K562 (cell line): ENCODE measurements around the gene TRIM36. TPM values are rescaled to one million over a fixed set of nuclear protein-coding genes. Genes with fewer than 3 reads are reported as not detected.

Experiments used
- ATAC-seq: fragments of 200-7000 bp; cut with Tn5 transposase; 3 replicates; pipeline ENCODE4 v1.9.1; 2020; ENCODE audit warnings: moderate library complexity
- BruUV-seq: library from RNA; stranded (reverse); fragments of 400-500 nt; replicated peaks from 2 replicates; lab custom pipeline; 2021; lab: Mats Ljungman, UMichigan
- CTCF ChIA-PET: fragments of 300-600 bp; formaldehyde crosslinking; extraction: SDS; loops from one replicate; lab custom pipeline; 2021; ENCODE audit warnings: low intra/inter-chr PET ratio; lab: Yijun Ruan, JAX
- POLR2A ChIA-PET: fragments of 300-600, 350-650 bp; sonication (Branson Sonifier 250); formaldehyde crosslinking; extraction: SDS; loops from one replicate; lab custom pipeline; 2021; ENCODE audit warnings: antibody characterized with exemption, inconsistent platforms; lab: Yijun Ruan, JAX
- DNase-seq, 4 experiments: peaks; one replicate each; pipeline versions ENCODE4 v3.0.0 to v3.0.0-alpha.2; 2011 to 2018; ENCODE audit warnings: low spot score in 3 of 4, mixed read lengths in 3 of 4; ENCODE audit errors: extremely low read depth in 1 of 4
- FAIRE-seq: peaks from 2 replicates; lab custom pipeline; 2011; peaks lifted over from hg19 to GRCh38; lab: Jason Lieb, UNC
- H2AFZ ChIP-seq: 2 replicates; pipeline ENCODE4 v1.6.0; 2011; ENCODE audit warnings: low read depth, low read length, control low read depth, inconsistent platforms
- H3K27ac ChIP-seq: fragments of 200-600 bp; 3 replicates; pipeline ENCODE4 v1.8.0; 2011; ENCODE audit warnings: low read depth, mild to moderate bottlenecking, control low read depth, inconsistent platforms, low read length, moderate library complexity, mixed read lengths; ENCODE audit errors: extremely low read depth
- H3K27me3 ChIP-seq, 2 experiments: fragments of 300-600 bp in 1 of 2; 2 replicates in 1 of 2; 3 replicates in 1 of 2; pipeline versions ENCODE4 v1.6.0 to v1.8.0; 2011; ENCODE audit warnings: inconsistent platforms in 2 of 2, low read length in 2 of 2, mild to moderate bottlenecking in 1 of 2, mixed read lengths in 1 of 2, moderate library complexity in 1 of 2; ENCODE audit not compliant: control insufficient read depth in 2 of 2, insufficient read depth in 2 of 2
- H3K36me3 ChIP-seq: fragments of 300-600 bp; 3 replicates; pipeline ENCODE4 v1.8.0; 2011; ENCODE audit warnings: mild to moderate bottlenecking, low read length, inconsistent platforms; ENCODE audit not compliant: control insufficient read depth, insufficient read depth
- H3K4me1 ChIP-seq, 2 experiments: fragments of 200-600 bp in 1 of 2; replicated peaks in 1 of 2; 2 replicates in 1 of 2; 3 replicates in 1 of 2; pipeline versions ENCODE4 v1.5.1 to v1.8.0; 2011; ENCODE audit warnings: inconsistent platforms in 2 of 2, low read length in 2 of 2, mild to moderate bottlenecking in 1 of 2, mixed read lengths in 1 of 2, moderate library complexity in 1 of 2; ENCODE audit not compliant: control insufficient read depth in 2 of 2, insufficient read depth in 2 of 2
- H3K4me2 ChIP-seq: 2 replicates; pipeline ENCODE4 v1.6.1; 2011; ENCODE audit warnings: low read length, control low read depth, inconsistent platforms, mixed read lengths; ENCODE audit not compliant: insufficient read depth
- H3K4me3 ChIP-seq: fragments of 200-600 bp; sonication (generic), shearing (Covaris generic); 2 replicates; pipeline ENCODE4 v1.5.1; 2016; ENCODE audit warnings: control low read depth, inconsistent platforms
- H3K79me2 ChIP-seq: fragments of 200-600 bp; 3 replicates; pipeline ENCODE4 v1.8.0; 2011; ENCODE audit warnings: low read length, inconsistent platforms; ENCODE audit not compliant: control insufficient read depth, insufficient read depth
- H3K9ac ChIP-seq, 2 experiments: 2 replicates each; pipeline versions ENCODE4 v1.6.0 to v1.6.1; 2011; ENCODE audit warnings: low read depth in 2 of 2, low read length in 2 of 2, control low read depth in 1 of 2, inconsistent platforms in 1 of 2, mild to moderate bottlenecking in 1 of 2, mixed read lengths in 1 of 2; ENCODE audit not compliant: insufficient read depth in 1 of 2
- H3K9me1 ChIP-seq: one replicate; pipeline ENCODE4 v1.6.0; 2011; ENCODE audit warnings: inconsistent platforms, mild to moderate bottlenecking, low read length, moderate library complexity; ENCODE audit not compliant: control insufficient read depth, insufficient read depth
- H3K9me3 ChIP-seq: replicated peaks from 2 replicates; pipeline ENCODE4 v1.5.1; 2011; ENCODE audit warnings: low read depth, low read length, inconsistent platforms; ENCODE audit not compliant: control insufficient read depth, insufficient read depth
- H4K20me1 ChIP-seq: replicated peaks from 2 replicates; pipeline ENCODE4 v1.6.1; 2011; ENCODE audit warnings: low read length, inconsistent platforms, mixed read lengths; ENCODE audit not compliant: control insufficient read depth, insufficient read depth
- AFF4 ChIP-seq: sonication (generic); formaldehyde crosslinking; IDR thresholded peaks from 2 replicates; pipeline ENCODE4 v1.8.0; 2023; ENCODE audit warnings: mild to moderate bottlenecking, missing genetic modification reagents
- IFI16 ChIP-seq: fragments of 250-450 bp; sonication (Bioruptor Pico); IDR thresholded peaks from 2 replicates; pipeline ENCODE4 v2.1.2; 2022; ENCODE audit warnings: mild to moderate bottlenecking, inconsistent platforms
- SFPQ ChIP-seq: fragments of 200-400 bp; formaldehyde crosslinking; IDR thresholded peaks from 2 replicates; pipeline ENCODE4 v1.6.1; 2017; ENCODE audit warnings: mild to moderate bottlenecking, low read depth, low read length, moderate library complexity
- ZBTB2 ChIP-seq: fragments of 450-650 bp; IDR thresholded peaks from 2 replicates; pipeline ENCODE4 v1.6.1; 2016; ENCODE audit warnings: antibody characterized with exemption
- ZNF778 ChIP-seq: fragments of 450-650 bp; formaldehyde crosslinking; IDR thresholded peaks from 2 replicates; pipeline ENCODE4 v1.4.0; 2020; ENCODE audit warnings: mild to moderate bottlenecking, moderate library complexity
- ZSCAN32 ChIP-seq: fragments of 450-650 bp; formaldehyde crosslinking; IDR thresholded peaks from 2 replicates; pipeline ENCODE4 v1.4.0; 2020; ENCODE audit warnings: mild to moderate bottlenecking, moderate library complexity
- in situ Hi-C: fragments of 300-500 bp; cut with MboI; formaldehyde crosslinking; loops from 4 replicates; pipeline ENCODE4 v1.15.0; 2018; ENCODE audit warnings: inconsistent platforms, mixed read lengths
- intact Hi-C: fragments of 100-400 bp; cut with micrococcal nuclease; formaldehyde crosslinking; loops from 2 replicates; pipeline ENCODE4 v1.14.2; 2022
- polyA plus RNA-seq, 8 experiments: library from polyadenylated mRNA; depleted of rRNA in 4 of 8; stranded (reverse) in 5 of 8; unstranded in 3 of 8; fragments of >200 nt; fragmentation: Nextera tagmentation in 2 of 8; fragmentation: Illumina TruSeq in 1 of 8; extraction: Ambion mirVana in 2 of 8; extraction: Trizol in 1 of 8; gene quantifications; 2 replicates each; pipeline versions ENCODE4 v1.2.1 to v1.2.3, GENCODE V29; 2011 to 2014; ENCODE audit warnings: inconsistent platforms in 1 of 8, missing spikeins in 1 of 8
- total RNA-seq, 7 experiments: library from RNA; depleted of rRNA in 6 of 7; stranded (reverse); fragments of >200 nt in 6 of 7; fragmentation: Illumina TruSeq in 2 of 7; extraction: Trizol in 2 of 7; gene quantifications; 2 replicates each; pipeline versions ENCODE4 v1.2.1 to v1.2.3, GENCODE V29; 2011 to 2021; ENCODE audit warnings: low replicate concordance in 1 of 7

Gene TRIM36
- total and polyA plus RNA-seq, 9 of the 15 experiments (the other 6 are each of a cell fraction or from before 2014, with no cell fraction given) = 0.10 to 0.71 (median 0.31) TPM

DNA sequence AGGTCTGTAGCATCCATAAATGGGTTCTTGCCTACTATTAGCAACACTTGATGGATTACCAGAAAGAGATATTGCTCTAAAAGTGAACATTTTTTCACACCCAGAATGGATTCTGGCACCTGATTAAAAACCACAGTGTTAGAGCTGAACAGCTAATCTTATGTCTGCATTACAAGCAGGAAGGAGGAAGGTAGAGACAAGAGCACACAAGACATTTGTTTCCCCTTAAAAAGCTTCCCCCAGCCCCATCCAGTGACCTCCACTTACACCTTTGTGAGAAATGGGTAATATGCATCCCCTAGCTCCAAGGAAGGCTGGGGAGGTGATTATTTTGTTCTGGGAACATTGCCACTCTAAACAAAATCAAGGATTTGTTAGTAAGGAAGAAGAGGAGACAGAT, 12.0 kb upstream of the TRIM36 start:
- H3K9me1 ChIP-seq = no peaks in the 10 kb centered on the region
- H3K9ac ChIP-seq = no peak overlapping the region
- H4K20me1 ChIP-seq = no peaks in the 10 kb centered on the region
- no peaks in the 10 kb centered on the region for H3K79me2 ChIP-seq
- in situ Hi-C loops = no loop called here
- FAIRE-seq (no peak), DNase-seq (no peak), ATAC-seq (no peak)
- POLR2A ChIA-PET = interaction anchor here (0.7 to 0.8 kb wide), 2 partner anchors 18 to 484 kb away, joined by 3 read pairs; no protein-coding TSS in a partner anchor
- no peak overlapping the region for H3K27ac ChIP-seq
- no peaks in the 10 kb centered on the region for H3K9me3 ChIP-seq
- no peaks in the 10 kb centered on the region for H3K36me3 ChIP-seq
- H2AFZ ChIP-seq = no peak overlapping the region
- CTCF ChIA-PET = no interaction called here
- no peak for TF ChIP-seq ZNF778
- TF ChIP-seq SFPQ = no peak
- TF ChIP-seq IFI16 (CRISPR knock-in tag) = no peak
- TF ChIP-seq AFF4 (CRISPR knock-in tag) = no peak
- TF ChIP-seq ZSCAN32 = no peak
- TF ChIP-seq ZBTB2 = no peak
- intact Hi-C loops = no loop called here
- BruUV-seq = no TSS peak
- H3K27me3 ChIP-seq = peaks cover 14 to 32% of the 10 kb centered on the region in 2 experiments
- peaks cover 0 to 15% of the 10 kb centered on the region in 2 experiments; a peak in 3 of 5 replicates for H3K4me1 ChIP-seq
- no peak overlapping the region for H3K4me2 ChIP-seq
- H3K4me3 ChIP-seq = no peak overlapping the region
